Lower leg skin (tissue), 3 donors: ENCODE results near the gene FAM200C.

Experiments
- POLR2A ChIP-seq, 2 donors: fragments of 450-650 bp; IDR thresholded peaks; one replicate each; pipeline ENCODE4 v1.6.1; 2016 to 2017; ENCODE audit warnings: antibody characterized with exemption in 2 of 2, mild to moderate bottlenecking in 1 of 2, moderate library complexity in 1 of 2
- TF ChIP-seq, protein P1 (sequence below), 3 donors: fragments of 450-650 bp; IDR thresholded peaks; one replicate each; pipeline ENCODE4 v1.5.1; 2016; ENCODE audit warnings: antibody characterized with exemption in 3 of 3, mild to moderate bottlenecking in 3 of 3, moderate library complexity in 2 of 3

DNA sequence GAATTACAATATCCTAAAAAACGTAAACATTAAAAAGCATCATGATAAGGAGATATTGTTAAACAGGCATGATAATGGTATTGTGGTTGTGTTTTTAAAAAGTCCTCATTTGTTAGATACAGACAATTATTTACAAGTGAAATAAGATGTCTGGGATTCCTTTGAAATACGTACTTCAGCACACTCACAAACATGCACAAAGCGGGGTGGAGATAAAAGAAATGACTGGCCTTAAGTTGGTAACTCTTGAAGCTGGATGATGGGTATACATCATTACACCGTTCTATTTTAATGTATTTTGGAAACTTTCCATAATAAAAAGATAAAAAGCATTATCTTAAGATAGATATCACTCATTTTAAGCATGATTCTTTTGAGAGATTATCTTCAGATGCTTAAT, 1.0 kb downstream of the FAM200C start:
- TF ChIP-seq, protein P1, sequence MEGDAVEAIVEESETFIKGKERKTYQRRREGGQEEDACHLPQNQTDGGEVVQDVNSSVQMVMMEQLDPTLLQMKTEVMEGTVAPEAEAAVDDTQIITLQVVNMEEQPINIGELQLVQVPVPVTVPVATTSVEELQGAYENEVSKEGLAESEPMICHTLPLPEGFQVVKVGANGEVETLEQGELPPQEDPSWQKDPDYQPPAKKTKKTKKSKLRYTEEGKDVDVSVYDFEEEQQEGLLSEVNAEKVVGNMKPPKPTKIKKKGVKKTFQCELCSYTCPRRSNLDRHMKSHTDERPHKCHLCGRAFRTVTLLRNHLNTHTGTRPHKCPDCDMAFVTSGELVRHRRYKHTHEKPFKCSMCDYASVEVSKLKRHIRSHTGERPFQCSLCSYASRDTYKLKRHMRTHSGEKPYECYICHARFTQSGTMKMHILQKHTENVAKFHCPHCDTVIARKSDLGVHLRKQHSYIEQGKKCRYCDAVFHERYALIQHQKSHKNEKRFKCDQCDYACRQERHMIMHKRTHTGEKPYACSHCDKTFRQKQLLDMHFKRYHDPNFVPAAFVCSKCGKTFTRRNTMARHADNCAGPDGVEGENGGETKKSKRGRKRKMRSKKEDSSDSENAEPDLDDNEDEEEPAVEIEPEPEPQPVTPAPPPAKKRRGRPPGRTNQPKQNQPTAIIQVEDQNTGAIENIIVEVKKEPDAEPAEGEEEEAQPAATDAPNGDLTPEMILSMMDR (IDR thresholded peaks at IDR 0.05), result no peak
- no peak for TF ChIP-seq POLR2A (IDR thresholded peaks at IDR 0.05)
